ENCODE results near the gene USP11. TPM values are rescaled to one million over a fixed set of nuclear protein-coding genes. Genes with fewer than 3 reads are reported as not detected.
A peak's percentile ranks its signal among the peaks of the same experiment; 100 is the strongest.

The USP11 gene
- total RNA-seq, 1 experiment from 2014 or later: 62.0 TPM

DNA sequence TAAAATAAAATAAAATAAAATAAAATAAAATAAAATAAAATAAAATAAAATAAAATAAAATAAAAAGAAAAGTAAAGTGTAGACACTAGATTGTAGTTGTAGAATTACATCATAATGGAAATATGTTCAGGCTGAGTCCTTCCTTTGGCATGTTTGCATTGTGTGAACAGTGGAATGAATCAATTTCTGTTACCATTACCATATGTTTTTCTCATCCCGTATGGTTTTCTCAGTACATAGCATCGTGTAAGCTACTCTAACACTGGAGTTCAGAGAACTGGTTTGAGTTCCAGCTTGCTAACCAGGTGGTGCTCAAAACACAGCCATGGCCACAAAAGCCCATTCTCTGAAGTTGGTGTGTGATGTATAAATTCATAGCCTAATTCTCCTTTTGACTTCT lies 45.9 kb downstream of the USP11 start (continued):
- TF ChIP-seq SP1 (IDR thresholded peaks at IDR 0.05; ENCODE audit: low read depth): no peak
- no peak for TF ChIP-seq EZH2 (IDR thresholded peaks at IDR 0.05)
- TF ChIP-seq, protein P1, sequence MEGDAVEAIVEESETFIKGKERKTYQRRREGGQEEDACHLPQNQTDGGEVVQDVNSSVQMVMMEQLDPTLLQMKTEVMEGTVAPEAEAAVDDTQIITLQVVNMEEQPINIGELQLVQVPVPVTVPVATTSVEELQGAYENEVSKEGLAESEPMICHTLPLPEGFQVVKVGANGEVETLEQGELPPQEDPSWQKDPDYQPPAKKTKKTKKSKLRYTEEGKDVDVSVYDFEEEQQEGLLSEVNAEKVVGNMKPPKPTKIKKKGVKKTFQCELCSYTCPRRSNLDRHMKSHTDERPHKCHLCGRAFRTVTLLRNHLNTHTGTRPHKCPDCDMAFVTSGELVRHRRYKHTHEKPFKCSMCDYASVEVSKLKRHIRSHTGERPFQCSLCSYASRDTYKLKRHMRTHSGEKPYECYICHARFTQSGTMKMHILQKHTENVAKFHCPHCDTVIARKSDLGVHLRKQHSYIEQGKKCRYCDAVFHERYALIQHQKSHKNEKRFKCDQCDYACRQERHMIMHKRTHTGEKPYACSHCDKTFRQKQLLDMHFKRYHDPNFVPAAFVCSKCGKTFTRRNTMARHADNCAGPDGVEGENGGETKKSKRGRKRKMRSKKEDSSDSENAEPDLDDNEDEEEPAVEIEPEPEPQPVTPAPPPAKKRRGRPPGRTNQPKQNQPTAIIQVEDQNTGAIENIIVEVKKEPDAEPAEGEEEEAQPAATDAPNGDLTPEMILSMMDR (IDR thresholded peaks at IDR 0.05 in 2 of 3, conservative IDR thresholded peaks at IDR 0.05 in 1 of 3; ENCODE audit: borderline replicate concordance in 1 of 3, insufficient read depth in 1 of 3, low read depth in 2 of 3, low read length in 2 of 3): no peak
- TF ChIP-seq FOSL1 (IDR thresholded peaks at IDR 0.05; ENCODE audit: low read depth): no peak

DNA sequence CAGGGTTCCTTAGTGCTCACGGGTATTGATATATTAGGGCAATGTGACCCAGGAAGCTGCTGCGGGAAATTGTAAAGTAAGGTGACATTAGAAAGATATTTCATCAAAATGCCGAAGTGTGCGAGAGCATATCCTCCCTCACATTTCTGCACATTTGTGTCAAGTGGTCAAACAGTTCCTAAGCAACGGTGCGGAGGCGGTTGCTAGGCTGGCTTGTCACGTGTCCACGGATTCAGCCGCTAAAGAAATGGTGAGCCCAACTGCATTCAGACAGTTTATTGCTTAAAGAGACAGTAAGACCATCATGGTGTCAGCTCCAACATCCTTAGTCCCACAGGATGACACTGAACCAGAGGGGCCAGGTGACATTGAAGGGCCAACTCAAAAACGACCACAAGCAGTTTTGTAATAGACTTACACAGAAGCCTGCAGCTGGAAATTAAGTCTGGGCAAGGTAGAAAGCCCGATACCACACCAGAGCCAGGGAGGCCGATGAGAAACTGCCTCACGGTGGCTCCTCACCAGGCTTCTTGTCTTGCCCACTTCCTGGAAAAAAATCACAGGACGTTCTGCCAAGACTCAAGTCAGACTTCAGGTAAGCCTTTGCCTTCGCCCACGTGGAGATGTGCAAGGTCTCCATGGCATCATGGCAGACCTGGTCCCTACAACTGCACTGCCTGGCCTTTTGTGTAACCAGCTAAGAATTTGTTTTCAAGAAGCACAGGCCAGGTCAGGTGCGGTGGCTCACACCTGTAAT lies 50.4 kb downstream of the USP11 start:
- Histone ChIP-seq H3K4me2 (ENCODE audit: low read length) (no peak overlapping the region), H3K9me3 (ENCODE audit: control insufficient read depth in 1 of 2, insufficient read depth in 1 of 2, low read depth in 1 of 2, low read length in 2 of 2) (no peaks in the 10 kb centered on the region), H3K9ac (ENCODE audit: low read length) (no peak overlapping the region), H2AFZ (ENCODE audit: low read depth, low read length, poor library complexity, severe bottlenecking) (no peak overlapping the region), H3K27ac (ENCODE audit: low read depth, low read length) (no peak overlapping the region), H3K27me3 (ENCODE audit: insufficient read depth, low read length) (no peaks in the 10 kb centered on the region), H3K79me2 (ENCODE audit: insufficient read depth, low read length) (no peaks in the 10 kb centered on the region), H3K9me2 (ENCODE audit: insufficient read depth) (no peaks in the 10 kb centered on the region), H3K4me3 (replicated peaks in 1 of 2; ENCODE audit: low read depth in 1 of 2, low read length in 2 of 2) (no peak overlapping the region), H4K20me1 (ENCODE audit: insufficient read depth) (no peaks in the 10 kb centered on the region), H3K36me3 (ENCODE audit: control insufficient read depth in 1 of 2, insufficient read depth in 2 of 2, low read length in 2 of 2) (no peaks in the 10 kb centered on the region), H3K4me1 (ENCODE audit: control insufficient read depth in 1 of 2, insufficient read depth in 2 of 2, low read length in 2 of 2) (no peaks in the 10 kb centered on the region)
- ChIA-PET RAD21 (ENCODE audit: low non-redundant PET in 1 of 2, low total read pairs in 2 of 2, uncharacterized antibody in 2 of 2, unreplicated experiment in 2 of 2) (no interaction called here), POLR2A (no interaction called here), CTCF (no interaction called here)
- TF ChIP-seq TCF7L2 (IDR thresholded peaks at IDR 0.05; ENCODE audit: borderline replicate concordance, extremely low read depth, insufficient read depth, insufficient read length): peak; percentile 22
- TF ChIP-seq, protein P2, sequence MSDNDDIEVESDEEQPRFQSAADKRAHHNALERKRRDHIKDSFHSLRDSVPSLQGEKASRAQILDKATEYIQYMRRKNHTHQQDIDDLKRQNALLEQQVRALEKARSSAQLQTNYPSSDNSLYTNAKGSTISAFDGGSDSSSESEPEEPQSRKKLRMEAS (IDR thresholded peaks at IDR 0.05): no peak
- intact Hi-C loops (cut with micrococcal nuclease): no loop called here
- ATAC-seq: no peak
- no peak for DNase-seq (ENCODE audit: low read depth, low spot score)
- BruUV-seq (replicated peaks): no TSS peak
